DMS153 (cell line): ENCODE results near the gene SYNGR1.

Experiments
- DNase-seq: peaks from one replicate; lab custom pipeline; 2025; lab: John Stamatoyannopoulos, UW

The SYNGR1 gene

GRCh38 chr22:39349967-39350726 is at the start of gene SYNGR1:
TSS of gene SYNGR1 (plus strand) at chr22:39349991. CDS start at chr22:39350011, 20 bp downstream.
- no peak for DNase-seq

- DNase-seq: no peak
These were observed 49.5 kb upstream of the SYNGR1 start for GRCh38 chr22:39300186-39300830.

- DNase-seq: no peak
These were observed 48.7 kb upstream of the SYNGR1 start for GRCh38 chr22:39301108-39301507.

- DNase-seq: no peak
These were observed 47.9 kb upstream of the SYNGR1 start for GRCh38 chr22:39301926-39302325.

GRCh38 chr22:39302431-39302960 is 47.3 kb upstream of the SYNGR1 start:
- DNase-seq: no peak

- no peak for DNase-seq
These were observed 46.4 kb upstream of the SYNGR1 start for GRCh38 chr22:39303358-39303757.

- DNase-seq: no peak
These were observed 45.7 kb upstream of the SYNGR1 start for GRCh38 chr22:39303892-39304671.

GRCh38 chr22:39306456-39307361 is 43.1 kb upstream of the SYNGR1 start:
- no peak for DNase-seq

- no peak for DNase-seq
These were observed 41.0 kb upstream of the SYNGR1 start for GRCh38 chr22:39308614-39309363.

- no peak for DNase-seq
These were observed 40.4 kb upstream of the SYNGR1 start for GRCh38 chr22:39309364-39309861.

- DNase-seq: no peak
These were observed 39.7 kb upstream of the SYNGR1 start for GRCh38 chr22:39309881-39310714.

- DNase-seq: no peak
These were observed 38.0 kb upstream of the SYNGR1 start for GRCh38 chr22:39311592-39312400.

- DNase-seq: no peak
These were observed 37.4 kb upstream of the SYNGR1 start for GRCh38 chr22:39312410-39312809.

GRCh38 chr22:39313258-39314001 is 36.4 kb upstream of the SYNGR1 start:
- DNase-seq: no peak

GRCh38 chr22:39314251-39314971 is 35.4 kb upstream of the SYNGR1 start:
- no peak for DNase-seq

- no peak for DNase-seq
These were observed 34.4 kb upstream of the SYNGR1 start for GRCh38 chr22:39315389-39315788.

GRCh38 chr22:39316440-39317083 is 33.2 kb upstream of the SYNGR1 start:
- DNase-seq: peak; percentile 42
